Suppressor macrophage treated with lipopolysaccharide for 4 hours (primary cell): ENCODE results near the gene CUX1.

Experiments used
- DNase-seq: peaks from one replicate; pipeline ENCODE4 v3.0.0-alpha.2; 2020

The CUX1 gene

DNA sequence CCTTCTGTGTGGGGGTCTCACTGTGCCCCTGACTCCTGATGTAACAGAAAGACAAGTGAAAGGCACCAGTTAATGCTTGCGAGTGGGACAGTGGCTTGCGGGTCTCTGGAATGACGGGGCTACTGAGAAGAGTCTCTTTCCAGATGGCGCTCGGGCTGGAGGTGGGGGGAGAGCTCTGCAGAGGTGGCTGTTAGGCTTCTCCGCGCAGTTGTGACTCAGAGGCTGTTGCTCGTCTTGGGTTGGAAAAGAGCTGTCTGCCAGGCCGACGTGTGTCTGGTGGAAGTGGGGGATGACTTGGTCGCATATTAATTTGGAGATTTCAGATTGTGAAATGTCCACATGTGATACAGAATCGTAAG lies 441.3 kb downstream of the CUX1 start:
- DNase-seq: no peak

DNA sequence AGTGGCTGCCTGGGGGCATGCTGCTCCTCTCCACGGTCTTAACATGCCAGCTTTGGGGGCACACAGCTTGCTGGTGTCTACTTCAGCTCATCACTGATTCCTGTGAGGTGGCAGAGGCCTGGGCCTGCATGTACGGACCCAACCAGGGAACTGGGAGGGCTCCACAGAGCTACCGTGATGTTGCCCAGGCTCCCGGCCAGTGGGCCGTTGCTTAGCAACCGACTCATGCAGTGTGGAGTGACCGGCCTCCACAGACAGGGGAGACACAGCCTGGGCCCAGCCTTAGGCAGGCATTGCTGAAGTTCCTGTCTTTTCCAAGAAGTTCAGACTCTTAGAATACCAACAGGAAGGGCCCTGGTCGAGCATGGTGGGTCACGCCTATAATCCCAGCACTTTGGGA lies 443.4 kb downstream of the CUX1 start:
- no peak for DNase-seq

DNA sequence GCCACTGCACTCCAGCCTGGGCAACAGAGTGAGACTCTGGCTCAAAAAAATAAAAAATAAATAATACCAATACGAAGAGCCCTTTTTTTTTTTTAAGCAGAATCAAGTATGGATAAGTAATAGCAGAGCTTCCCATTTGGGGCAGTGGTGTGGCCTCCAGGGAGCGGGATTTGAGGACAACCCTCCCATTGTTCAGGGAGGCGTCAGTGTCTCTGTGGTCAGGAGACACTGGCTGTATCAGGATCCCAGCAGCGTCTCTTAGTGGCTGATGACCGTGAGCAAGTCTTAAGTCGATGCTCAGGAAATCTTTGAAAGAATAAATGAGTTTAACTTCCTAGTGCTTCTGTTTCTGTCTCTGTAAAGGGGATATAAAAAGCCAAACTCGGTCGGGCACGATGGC lies 444.0 kb downstream of the CUX1 start:
- DNase-seq: no peak

DNA sequence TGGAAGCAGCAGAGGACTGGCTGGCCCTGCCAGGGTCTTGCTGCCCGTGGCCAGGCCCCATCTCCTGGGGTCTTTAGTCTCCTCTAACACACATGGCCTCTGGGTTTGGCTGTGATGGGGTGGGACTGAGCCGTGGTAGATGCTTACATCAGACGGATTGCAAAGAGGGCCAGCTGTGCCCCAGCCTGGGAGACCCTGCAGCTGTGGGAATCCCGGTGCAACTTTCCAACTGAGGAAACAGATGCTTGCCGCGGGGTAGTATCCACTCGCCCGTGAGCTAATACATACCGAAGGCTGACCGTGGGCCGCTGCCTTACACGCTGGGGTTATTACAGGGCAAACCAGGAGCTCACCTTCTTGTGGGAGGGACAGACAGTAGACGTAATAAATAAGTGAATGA lies 445.1 kb downstream of the CUX1 start:
- DNase-seq: no peak

DNA sequence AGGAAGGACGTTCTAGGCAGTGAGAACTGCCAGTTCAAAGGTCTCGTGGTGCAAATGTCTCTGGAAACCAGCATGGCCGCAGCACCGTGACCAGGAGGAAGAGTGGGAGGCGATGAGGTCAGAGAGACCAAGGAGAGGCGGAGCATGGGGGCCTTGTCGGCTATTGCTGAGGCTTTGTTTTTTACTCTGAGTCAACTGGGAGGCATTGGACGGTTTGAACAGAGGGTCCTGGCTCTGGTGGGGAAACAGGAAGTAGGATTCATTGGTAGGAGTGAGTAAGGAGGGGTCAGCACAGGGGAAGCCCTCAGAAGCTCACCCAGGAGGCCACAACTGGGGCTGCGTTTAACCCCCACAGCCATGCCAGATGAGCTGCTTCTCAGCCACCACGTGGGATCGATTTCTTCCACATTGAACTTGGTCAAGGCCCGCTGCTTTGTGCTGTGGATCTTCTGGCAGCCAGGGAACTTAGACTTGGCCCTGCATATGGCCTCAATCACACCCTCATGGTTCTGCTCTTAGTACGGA lies 447.0 kb downstream of the CUX1 start:
- DNase-seq: peak; percentile 58

DNA sequence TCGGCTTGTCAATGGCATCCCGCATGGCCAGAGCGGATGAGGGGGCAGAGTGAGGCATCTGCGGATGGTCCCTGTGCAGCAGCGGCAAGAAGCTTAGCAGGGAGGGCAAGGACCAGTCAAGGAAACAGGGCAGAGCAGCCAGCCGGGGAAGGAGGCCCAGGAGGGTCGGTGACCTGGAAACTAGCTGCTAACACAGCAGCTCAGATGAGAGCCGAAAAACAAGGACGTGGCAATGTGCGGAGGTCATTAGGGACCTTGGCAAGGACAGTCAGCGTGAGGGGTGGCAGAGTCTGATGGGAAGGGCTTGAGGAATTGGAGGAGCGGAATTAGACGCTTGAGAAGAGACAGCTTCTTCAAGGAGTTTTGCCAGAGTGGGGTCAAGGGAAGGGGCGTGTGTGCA lies 449.1 kb downstream of the CUX1 start:
- no peak for DNase-seq

DNA sequence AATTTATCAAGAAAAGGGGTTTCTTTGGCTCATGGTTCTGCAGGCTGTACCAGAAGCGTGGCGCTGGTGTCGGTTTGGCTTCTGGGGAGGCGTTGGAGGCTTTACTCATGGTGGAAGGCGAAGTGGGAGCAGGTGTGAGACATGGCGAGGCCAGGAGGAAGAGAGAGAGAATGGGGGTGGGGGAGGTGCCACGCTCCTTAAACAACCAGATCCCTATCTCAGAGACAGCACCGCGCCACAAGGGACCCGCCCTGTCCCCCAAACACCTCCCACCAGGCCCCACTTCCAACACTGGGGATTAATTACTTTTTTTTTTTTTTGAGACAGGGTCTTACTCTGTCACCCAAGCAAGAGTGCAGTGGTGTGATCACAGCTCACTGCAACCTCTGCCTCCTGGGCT lies 451.2 kb downstream of the CUX1 start:
- DNase-seq: no peak

DNA sequence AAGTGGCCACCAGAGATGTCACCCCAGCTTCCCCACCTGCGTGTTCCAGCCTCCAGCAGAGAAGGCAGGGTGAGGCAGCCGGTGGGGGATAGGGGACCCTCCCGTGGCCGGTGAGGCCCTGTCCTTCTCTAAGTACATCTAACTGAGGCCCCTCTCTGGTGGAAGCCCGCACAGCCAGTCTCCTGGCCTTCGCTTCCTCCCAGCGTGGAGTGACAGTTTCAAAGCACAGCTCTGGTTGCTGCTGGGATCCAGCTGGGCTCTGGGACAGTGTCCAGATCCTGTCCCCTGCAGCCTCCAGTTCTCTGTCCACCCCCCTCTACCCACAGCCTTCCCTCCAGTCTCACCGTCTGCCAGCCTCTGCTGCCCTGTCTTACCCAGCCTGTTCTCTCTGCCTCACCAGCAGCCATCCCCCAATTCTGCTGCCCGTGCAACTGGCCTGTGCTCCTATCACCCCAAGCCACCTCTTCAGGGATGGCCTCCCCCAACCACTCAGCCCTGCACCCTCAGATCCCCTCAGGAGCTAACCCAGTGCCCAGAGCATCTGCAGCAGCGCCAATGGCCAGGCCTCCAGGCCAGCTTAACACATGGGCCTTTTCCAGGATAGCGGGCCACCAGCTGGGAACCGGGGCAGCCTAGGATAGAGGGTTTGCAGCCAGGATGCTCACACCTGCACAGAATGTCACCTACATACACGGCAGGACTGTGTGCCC lies 452.9 kb downstream of the CUX1 start:
- DNase-seq: no peak

DNA sequence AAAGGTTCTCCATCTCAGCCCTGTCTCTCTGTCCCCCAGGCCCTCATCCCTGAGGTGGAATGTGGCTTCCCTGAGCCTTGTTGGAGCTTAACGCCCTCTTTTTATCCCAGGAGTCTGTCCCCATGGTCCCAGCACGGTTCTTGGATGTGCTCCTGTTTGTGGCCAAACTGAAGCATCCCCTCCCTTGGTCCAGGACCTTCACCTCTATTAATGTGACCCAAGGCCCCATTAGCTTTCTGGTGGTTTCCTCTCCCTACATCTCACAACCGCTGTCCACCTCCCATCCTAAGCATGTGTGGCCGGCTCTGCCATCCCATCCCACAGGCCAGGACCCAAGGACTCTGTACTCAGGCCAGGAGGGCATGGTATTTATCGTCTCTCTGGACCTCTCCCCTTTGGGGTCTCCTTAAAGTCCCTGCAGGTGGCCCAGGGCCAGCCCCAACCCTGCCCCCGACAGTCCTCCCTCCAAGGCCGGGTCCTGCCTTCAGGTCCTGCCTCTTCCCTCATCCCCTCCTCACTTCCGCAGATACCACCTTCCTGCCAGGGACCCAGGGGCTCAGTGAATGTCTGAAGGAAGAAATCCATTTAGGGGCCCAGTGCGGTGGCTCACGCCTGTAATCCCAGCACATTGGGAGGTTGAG lies 453.9 kb downstream of the CUX1 start:
- DNase-seq: no peak

DNA sequence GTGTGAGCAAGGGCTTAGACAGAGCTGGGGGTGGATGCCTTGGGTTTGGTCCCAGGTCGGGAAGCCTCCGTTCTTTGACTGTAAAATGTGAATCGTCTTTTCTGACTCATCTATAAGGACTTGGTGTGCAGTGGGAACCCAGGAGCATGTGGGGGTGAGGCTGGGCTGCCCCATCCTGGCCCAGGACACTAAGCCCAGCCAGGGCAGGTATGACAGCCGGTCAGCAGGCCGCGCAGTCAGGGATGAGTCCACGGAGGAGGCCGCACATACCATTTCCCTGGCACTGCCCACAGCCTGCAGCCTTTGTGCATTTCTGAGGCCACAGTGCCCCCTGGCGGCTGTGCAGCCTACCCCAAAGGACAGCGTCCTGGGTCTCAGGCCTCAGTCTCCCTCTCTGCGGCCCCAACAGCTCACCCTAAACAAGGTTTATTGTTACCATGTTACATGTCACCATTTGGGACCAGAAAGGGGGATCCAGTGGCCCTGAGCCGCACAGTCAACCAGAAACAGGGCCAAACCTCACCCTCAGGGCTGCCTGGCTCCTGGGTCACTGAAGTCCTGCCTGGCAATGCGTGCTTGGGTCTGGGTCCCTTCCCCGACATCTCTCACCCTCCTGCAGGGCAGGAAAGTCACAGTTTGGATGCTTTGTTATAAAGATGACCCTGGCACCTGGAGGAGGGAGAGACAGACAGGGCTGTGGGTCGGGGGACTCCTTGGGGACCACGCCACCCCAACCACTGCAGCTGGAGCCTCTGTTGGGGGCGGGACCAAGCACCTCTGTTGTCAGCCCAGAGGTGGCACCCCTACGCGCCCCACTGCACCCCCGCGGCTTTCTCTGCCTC lies 454.9 kb downstream of the CUX1 start:
- peak; percentile 84 for DNase-seq

DNA sequence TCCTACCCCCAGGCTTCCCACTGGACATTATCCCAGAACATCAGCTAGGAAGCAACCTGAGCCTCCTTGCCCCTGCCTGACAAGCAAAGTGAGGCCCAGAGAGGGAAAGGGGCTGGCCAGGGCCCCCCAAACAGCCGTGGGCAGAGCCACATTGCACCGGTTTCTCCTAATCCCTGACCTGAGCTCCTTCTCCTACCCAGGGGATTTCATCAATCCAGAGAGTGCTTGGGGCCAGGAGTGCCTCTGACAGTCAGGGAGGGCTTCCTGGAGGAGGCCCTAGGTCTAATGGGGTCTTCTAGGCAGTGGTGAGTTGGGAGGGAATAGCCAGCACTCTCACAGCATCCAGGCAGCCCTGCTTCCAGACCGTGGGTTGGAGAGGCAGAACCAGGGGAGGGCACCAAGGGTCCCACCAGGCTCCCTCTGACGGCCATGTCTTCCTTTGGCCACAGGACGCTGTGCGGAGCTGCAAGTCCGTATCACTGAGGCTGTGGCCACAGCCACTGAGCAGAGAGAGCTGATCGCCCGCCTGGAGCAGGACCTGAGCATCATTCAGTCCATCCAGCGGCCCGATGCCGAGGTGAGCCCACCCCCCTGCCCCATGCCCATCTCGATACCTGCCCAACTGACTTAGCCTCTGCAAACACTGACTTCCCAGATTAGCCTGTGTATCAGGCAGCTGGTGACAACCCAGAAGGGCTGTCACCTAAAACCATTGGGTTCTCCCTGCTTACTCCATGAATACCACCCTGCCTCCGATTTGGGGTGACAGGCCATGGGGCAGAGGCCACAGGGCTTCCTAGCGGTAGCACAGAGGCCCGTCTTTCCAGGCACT lies 455.7 kb downstream of the CUX1 start:
- DNase-seq: no peak

DNA sequence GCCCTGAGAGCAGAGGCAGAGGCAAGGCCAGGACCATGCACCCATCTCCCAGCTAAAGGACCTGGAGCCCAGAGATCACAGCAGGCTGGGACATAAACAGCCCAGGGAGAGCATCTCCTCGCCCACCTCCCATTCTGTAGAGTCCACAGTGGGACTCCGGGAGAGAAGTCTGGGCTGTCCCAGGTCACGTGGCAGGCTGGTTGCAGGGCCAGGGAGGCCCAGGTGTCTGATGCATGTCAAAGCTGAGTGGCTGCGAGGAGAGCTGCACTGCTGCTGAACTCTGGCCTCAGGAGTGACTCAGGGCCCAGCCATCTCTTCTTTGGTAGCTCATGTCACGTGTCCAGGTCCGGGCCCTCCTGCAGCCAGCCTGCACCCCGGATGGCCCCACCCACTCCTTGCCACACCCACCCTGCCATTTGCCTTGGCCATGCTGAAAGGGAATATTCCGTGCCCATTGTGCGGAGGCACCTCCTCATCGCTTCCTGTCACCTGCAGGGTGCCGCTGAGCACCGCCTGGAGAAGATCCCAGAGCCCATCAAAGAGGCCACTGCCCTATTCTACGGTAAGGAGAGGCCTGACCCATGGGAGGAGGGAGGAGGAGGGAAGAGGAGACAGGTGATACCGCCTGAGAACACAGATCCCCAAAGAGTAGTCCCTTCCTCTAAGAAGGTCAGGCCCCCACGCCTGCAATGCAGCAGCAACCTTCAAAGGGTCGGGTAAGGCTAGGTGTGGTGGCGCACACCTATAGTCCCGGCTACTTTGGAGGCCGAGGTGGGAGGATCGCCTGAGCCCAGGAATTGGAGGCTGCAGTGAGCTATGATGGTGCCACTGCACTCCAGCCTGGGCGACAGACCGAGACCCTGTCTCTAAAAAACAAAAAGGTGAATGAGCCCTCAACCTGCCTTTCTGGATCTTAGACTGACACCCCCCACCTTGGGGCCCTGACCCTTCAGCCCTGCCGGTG lies 456.6 kb downstream of the CUX1 start:
- no peak for DNase-seq

DNA sequence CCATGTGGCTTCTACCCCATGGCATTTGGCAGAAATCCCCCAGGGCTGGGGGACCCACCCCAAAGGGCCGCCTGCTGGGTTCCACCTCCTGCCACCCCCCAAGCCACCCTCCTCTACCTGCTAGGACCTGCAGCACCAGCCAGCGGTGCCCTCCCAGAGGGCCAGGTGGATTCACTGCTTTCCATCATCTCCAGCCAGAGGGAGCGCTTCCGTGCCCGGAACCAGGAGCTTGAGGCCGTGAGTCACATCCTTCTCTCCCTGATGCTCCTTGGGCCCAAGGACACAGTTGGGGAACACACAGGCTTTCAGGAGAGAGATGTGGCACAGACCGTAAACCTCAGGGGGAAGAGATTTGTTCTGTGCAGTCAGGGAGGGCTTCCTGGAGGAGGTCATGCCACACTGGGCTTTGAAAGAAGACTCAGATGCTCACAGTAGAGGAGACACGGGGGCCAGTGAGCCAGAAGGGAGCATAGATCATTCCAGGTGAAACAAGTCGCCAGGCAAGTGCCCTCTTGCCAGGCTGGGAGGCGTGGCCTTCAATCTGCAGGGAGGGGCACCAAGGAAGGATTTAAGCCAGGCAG lies 457.8 kb downstream of the CUX1 start:
- no peak for DNase-seq

DNA sequence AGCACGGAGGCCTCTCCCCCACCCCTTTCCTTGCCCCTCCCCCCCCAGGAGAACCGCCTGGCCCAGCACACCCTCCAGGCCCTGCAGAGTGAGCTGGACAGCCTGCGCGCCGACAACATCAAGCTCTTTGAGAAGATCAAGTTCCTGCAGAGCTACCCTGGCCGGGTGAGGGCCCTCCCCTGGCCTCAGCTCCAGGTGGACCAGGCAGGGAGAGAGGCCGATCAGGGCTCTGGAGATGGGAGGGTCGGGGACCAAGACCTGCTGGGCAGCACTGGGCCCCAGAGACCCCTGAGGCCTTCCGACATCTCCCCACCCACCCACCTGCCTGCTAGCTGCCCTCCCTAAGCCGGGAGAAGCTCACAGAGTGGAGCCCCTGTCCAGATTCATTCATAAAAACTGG lies 460.5 kb downstream of the CUX1 start:
- no peak for DNase-seq

DNA sequence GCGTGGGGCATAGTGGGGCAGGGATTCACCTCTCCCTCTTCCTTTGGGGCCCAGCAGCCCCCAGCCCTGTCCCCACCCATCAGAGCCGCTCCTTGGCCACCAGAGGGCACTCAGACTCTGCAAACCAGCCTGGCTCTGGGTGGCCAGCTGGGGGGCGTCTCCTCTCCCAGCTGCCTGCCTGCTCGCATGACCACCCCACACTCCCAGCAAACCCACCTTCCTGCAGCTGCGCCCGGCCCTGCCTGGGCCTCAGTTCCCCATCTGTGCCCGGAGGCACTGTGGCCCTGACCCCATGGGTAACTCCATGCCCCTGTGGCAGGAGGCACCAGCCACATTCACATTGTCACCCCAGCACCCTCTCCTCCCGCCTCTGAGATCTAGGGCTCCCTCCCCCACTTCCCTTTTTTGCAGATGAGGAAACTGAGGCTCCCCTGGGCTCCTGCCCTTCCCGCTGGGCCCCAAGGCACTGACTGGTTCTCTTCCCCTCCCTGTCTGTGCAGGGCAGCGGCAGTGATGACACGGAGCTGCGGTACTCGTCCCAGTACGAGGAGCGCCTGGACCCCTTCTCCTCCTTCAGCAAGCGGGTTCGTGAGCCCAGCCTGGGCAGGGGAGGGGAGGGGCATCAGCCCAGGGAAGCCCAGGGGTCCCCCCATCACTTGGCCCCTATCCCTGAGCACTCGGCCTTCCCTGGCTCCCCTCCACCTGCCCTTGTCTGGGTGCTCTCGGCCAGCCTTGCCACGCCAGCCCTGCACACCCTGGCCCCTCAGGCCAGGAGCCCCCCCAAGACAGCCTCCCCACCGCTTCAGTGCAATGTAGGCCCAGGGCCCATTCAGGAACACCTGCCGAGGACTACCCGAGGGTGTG lies 462.3 kb downstream of the CUX1 start:
- DNase-seq: peak; percentile 62

DNA sequence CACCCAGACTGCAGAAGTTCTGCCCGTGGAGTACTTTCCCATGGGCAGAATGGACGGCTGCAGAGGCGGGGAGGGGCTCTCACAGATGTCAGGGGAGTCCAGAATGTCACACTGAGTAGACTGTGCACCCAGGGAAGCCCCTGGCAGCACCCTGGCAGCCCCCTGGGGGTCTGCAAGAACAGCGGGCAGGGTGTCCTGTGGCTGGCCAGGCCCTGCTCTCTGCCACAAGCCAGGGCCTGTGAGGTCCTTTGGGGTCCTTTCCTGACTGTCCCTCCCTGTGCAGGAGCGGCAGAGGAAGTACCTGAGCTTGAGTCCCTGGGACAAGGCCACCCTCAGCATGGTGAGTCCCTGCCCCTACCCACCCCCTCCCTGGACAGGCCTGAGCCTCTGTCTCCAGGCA lies 463.1 kb downstream of the CUX1 start:
- no peak for DNase-seq

DNA sequence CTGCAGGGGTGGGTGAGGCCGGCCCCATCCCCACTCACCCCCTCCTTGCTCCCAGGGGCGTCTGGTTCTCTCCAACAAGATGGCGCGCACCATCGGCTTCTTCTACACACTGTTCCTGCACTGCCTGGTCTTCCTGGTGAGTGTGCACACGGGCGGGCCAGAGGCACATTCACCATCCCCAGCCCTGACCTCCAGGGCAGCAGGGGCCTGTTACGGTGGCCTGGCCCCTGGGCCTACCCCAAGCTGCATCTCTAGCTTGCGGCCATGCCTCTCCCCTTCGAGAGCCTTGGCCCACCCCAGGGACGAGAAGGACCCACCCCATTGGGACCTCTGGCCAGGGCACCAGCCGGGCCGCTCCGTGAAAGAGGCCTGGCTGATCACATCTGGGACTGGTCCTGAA lies 464.4 kb downstream of the CUX1 start:
- DNase-seq: no peak

DNA sequence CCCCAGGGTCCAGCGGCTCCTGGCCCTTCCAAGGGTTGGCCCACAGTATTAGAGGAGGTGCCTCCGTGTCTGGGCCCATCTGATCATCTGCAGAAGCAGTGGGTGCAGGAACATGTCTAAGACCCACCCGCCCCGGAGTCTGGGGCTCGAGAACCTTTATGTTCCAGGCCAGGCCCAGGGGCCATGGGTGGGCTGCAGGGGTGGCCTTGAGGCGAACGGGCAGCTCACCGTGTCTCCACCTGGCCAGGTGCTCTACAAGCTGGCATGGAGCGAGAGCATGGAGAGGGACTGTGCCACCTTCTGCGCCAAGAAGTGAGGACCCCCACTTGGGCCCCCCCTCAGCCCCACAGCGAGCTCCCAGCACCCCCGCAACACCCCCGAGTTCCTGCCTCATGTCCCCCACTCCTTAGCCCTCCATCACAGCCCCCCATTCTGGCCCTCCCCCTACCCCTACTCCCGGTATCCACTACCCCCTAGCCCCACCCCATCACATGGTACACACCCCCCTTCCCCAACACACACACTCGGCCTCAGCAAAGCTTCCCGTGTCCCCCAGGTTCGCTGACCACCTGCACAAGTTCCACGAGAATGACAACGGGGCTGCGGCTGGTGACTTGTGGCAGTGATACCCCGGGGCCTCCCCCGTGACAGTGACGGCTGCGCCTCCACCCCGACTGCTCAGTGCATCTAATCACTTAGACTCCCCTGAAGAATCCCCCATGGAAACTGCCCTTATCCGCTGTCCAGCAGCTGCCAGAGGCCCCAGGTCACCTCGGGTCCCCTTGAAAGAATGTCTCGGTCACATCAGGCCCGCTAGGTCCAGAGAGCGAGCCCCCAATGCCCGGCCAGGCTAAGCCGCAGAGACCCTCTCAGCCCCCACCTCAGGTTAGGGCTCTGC lies 465.3 kb downstream of the CUX1 start:
- DNase-seq: no peak

DNA sequence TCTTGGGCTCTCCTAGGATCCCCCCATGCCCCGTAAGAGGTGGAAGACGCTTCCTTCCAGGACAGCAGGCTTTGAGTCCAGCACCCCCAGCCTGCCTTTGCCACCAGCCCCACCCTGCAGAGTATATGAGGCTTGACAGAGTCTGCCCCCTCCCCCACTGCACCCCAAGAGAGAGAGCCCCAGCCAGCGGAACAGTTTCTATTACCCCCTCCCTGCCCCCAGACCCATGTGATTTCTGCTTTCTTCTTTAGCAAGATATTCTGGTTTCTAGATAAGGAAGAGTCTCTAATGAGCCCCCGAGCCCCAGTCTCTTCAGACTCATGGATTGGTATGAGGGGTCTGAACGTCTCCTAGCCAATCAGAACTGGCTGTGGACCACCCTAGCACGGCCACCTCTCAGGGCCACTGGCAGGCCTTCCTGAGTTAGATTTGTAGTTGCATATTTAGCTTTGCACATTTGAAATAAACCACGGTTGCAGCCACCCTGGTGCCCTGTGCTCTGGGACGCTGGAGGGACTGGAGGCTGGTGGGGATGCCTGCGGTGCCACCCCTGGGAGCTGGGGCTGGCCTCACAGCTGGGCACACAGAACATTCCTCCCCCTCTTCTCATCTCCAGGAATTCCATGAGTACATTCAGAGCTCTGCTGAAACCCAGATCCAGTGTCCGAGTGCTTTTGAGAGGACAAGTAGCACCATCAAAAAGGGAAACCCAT lies 466.2 kb downstream of the CUX1 start:
- DNase-seq: no peak
